A549 (cell line): ENCODE results near the gene FIBIN. TPM values are rescaled to one million over a fixed set of nuclear protein-coding genes. Genes with fewer than 3 reads are reported as not detected.
A peak's percentile ranks its signal among the peaks of the same experiment; 100 is the strongest.

ENCODE experiments used
- ATAC-seq, 2 experiments: fragments of 200-7000 bp in 1 of 2; fragments of >200 bp in 1 of 2; cut with Nextera tagmentation in 1 of 2; cut with Tn5 transposase in 1 of 2; 3 replicates each; pipeline versions ENCODE4 v1.8.0 to v1.9.1; 2018 to 2020; ENCODE audit warnings: mild to moderate bottlenecking in 1 of 2, moderate library complexity in 1 of 2
- CTCF ChIA-PET: fragments of 300-600 bp; sonication (Branson Sonifier 250); formaldehyde crosslinking; extraction: SDS; loops from one replicate; lab custom pipeline; 2021; ENCODE audit warnings: antibody characterized with exemption, inconsistent platforms; lab: Yijun Ruan, JAX
- POLR2A ChIA-PET: fragments of 350-600 bp; formaldehyde crosslinking; extraction: SDS; loops from one replicate; lab custom pipeline; 2021; ENCODE audit warnings: antibody characterized with exemption, inconsistent platforms; lab: Yijun Ruan, JAX
- DNase-seq, 2 experiments: peaks; one replicate each; pipeline versions ENCODE4 v3.0.0 to v3.0.0-alpha.2; 2011 to 2016; ENCODE audit warnings: low read depth in 1 of 2, low spot score in 1 of 2
- FAIRE-seq: peaks from 2 replicates; lab custom pipeline; 2011; peaks lifted over from hg19 to GRCh38; lab: Jason Lieb, UNC
- H3K27ac ChIP-seq, 2 experiments: fragments of >200 bp; sonication (Bioruptor Twin); formaldehyde crosslinking; 3 replicates each; pipeline ENCODE4 v1.5.1; 2016 to 2017
- H3K4me1 ChIP-seq: fragments of >200 bp; sonication (Bioruptor Twin); formaldehyde crosslinking; 3 replicates; pipeline ENCODE4 v1.6.1; 2016
- H3K4me2 ChIP-seq: fragments of >200 bp; sonication (Bioruptor Twin); formaldehyde crosslinking; 3 replicates; pipeline ENCODE4 v1.6.1; 2016
- H3K4me3 ChIP-seq: fragments of >200 bp; sonication (Bioruptor Twin); formaldehyde crosslinking; 3 replicates; pipeline ENCODE4 v1.5.1; 2016
- H3K9me3 ChIP-seq: fragments of >200 bp; sonication (Bioruptor Twin); formaldehyde crosslinking; 3 replicates; pipeline ENCODE4 v1.6.1; 2016
- BHLHE40 ChIP-seq: IDR thresholded peaks from 2 replicates; pipeline ENCODE4 v1.6.1; 2012; ENCODE audit warnings: low read depth, low read length, inconsistent platforms
- CHD2 ChIP-seq: fragments of 150-350 bp; IDR thresholded peaks from 2 replicates; pipeline ENCODE4 v1.6.1; 2014; ENCODE audit warnings: low read length; ENCODE audit not compliant: partially characterized antibody
- EHF ChIP-seq: fragments of 250-450 bp; sonication (Bioruptor Pico); IDR thresholded peaks from 2 replicates; pipeline ENCODE4 v1.5.0; 2020; ENCODE audit warnings: mild to moderate bottlenecking
- FOSL2 ChIP-seq, 2 experiments: fragments of 450-650 bp in 1 of 2; fragments of >200 bp in 1 of 2; sonication (Bioruptor Twin) in 1 of 2; formaldehyde crosslinking; IDR thresholded peaks; 2 replicates each; pipeline versions ENCODE4 v1.5.0 to v1.6.1; 2016 to 2020; ENCODE audit warnings: mild to moderate bottlenecking in 1 of 2, moderate library complexity in 1 of 2
- HEYL ChIP-seq: fragments of 250-450 bp; sonication (Bioruptor Pico); IDR thresholded peaks from 2 replicates; pipeline ENCODE4 v1.8.0; 2021; ENCODE audit warnings: mild to moderate bottlenecking, moderate library complexity
- HOXB13 ChIP-seq: fragments of 250-450 bp; sonication (Bioruptor Pico); IDR thresholded peaks from 2 replicates; pipeline ENCODE4 v1.5.0; 2020; ENCODE audit warnings: low read depth, mild to moderate bottlenecking, moderate library complexity
- KDM1A ChIP-seq: fragments of 200-600 bp; sonication (generic); IDR thresholded peaks from 2 replicates; pipeline ENCODE4 v1.6.1; 2016; ENCODE audit warnings: low read depth, mild to moderate bottlenecking
- MAFK ChIP-seq: fragments of 450-650 bp; IDR thresholded peaks from 2 replicates; pipeline ENCODE4 v1.6.1; 2014; ENCODE audit not compliant: partially characterized antibody
- MAZ ChIP-seq: fragments of 150-350 bp; IDR thresholded peaks from 2 replicates; pipeline ENCODE4 v1.6.1; 2014; ENCODE audit warnings: antibody characterized with exemption, low read depth, low read length, borderline replicate concordance
- NFE2L2 ChIP-seq: fragments of 150-350 bp; conservative IDR thresholded peaks from 2 replicates; pipeline ENCODE4 v1.6.1; 2014; ENCODE audit warnings: low read length
- NPAS2 ChIP-seq: fragments of 250-450 bp; sonication (Bioruptor Pico); IDR thresholded peaks from 2 replicates; pipeline ENCODE4 v1.8.0; 2022; ENCODE audit warnings: mild to moderate bottlenecking, moderate library complexity, borderline replicate concordance
- RAD21 ChIP-seq, 2 experiments: fragments of >200 bp in 1 of 2; sonication (Bioruptor Twin) in 1 of 2; formaldehyde crosslinking in 1 of 2; IDR thresholded peaks in 1 of 2; conservative IDR thresholded peaks in 1 of 2; 2 replicates in 1 of 2; 3 replicates in 1 of 2; pipeline ENCODE4 v1.6.1; 2012 to 2018; ENCODE audit warnings: inconsistent platforms in 1 of 2
- REST ChIP-seq: fragments of 200-600 bp; sonication (generic); IDR thresholded peaks from 2 replicates; pipeline ENCODE4 v1.6.1; 2016; ENCODE audit warnings: antibody characterized with exemption, mild to moderate bottlenecking, moderate library complexity
- RFX5 ChIP-seq: fragments of 450-650 bp; IDR thresholded peaks from 2 replicates; pipeline ENCODE4 v1.7.1; 2014; ENCODE audit warnings: antibody characterized with exemption, mild to moderate bottlenecking, moderate library complexity
- ZFP36 ChIP-seq: fragments of 450-650 bp; IDR thresholded peaks from 2 replicates; pipeline ENCODE4 v1.6.1; 2014; ENCODE audit warnings: borderline replicate concordance; ENCODE audit not compliant: partially characterized antibody
- WGBS: methylation state at CpG from one replicate; pipeline ENCODE4 v1.1.6; 2017; ENCODE audit errors: missing lambda C conversion rate; 5-methylcytosine and 5-hydroxymethylcytosine counted together
- polyA plus RNA-seq, 4 experiments: library from polyadenylated mRNA; depleted of rRNA in 3 of 4; stranded (reverse); fragments of >200 nt; fragmentation: RNase III in 1 of 4; extraction: RNeasy Plus Mini Kit Qiagen cat#74134 plus additional on column Dnase treatment in 1 of 4; gene quantifications; 2 replicates in 3 of 4; 3 replicates in 1 of 4; pipeline ENCODE4 v1.2.3, GENCODE V29; 2011 to 2017
- TF ChIP-seq, protein P1 (sequence below): fragments of 250-450 bp; sonication (Bioruptor Pico); IDR thresholded peaks from 2 replicates; pipeline ENCODE4 v1.5.0; 2021; ENCODE audit warnings: mild to moderate bottlenecking, moderate library complexity, borderline replicate concordance
- TF ChIP-seq, protein P2 (sequence below): IDR thresholded peaks from 2 replicates; pipeline ENCODE4 v1.6.1; 2012
- TF ChIP-seq, protein P3 (sequence below): IDR thresholded peaks from 2 replicates; pipeline ENCODE4 v1.6.1; 2012; ENCODE audit warnings: low read depth, borderline replicate concordance

The FIBIN gene
- polyA plus RNA-seq, 2 of the 4 experiments (the other 2 are of a cell fraction), result 0.22 TPM; not detected in 1

- CTCF ChIA-PET, result interaction anchor here (2.2 kb wide), 1 partner anchor 164 kb away, joined by 7 read pairs; no protein-coding TSS in a partner anchor
- H3K9me3 ChIP-seq, result no peaks in the 10 kb centered on the region
- H3K4me2 ChIP-seq, result no peak overlapping the region
- peak; percentile 44 to 53; a peak in 4 of 6 replicates for ATAC-seq
- POLR2A ChIA-PET, result no interaction called here
- WGBS, result 42% methylated on average over 15 of the region's 19 CpGs
- no peak for DNase-seq
- H3K27ac ChIP-seq, result no peak overlapping the region
- no peaks in the 10 kb centered on the region for H3K4me1 ChIP-seq
- no peak for FAIRE-seq
- no peak for TF ChIP-seq REST
- TF ChIP-seq ZFP36, result no peak
- H3K4me3 ChIP-seq, result no peak overlapping the region
Observed at GRCh38 chr11:26994631-26995095, 751 bp downstream of the FIBIN start.

- CTCF ChIA-PET, result interaction anchor here (2.2 kb wide), 1 partner anchor 163 kb away, joined by 7 read pairs; no protein-coding TSS in a partner anchor
- no peak overlapping the region for H3K27ac ChIP-seq
- FAIRE-seq, result no peak
- no peak for ATAC-seq
- no peak for DNase-seq
- H3K4me3 ChIP-seq, result no peak overlapping the region
- H3K9me3 ChIP-seq, result no peaks in the 10 kb centered on the region
- TF ChIP-seq MAFK, result no peak
- TF ChIP-seq NPAS2, result no peak
- no peak for TF ChIP-seq CHD2
- no peak for TF ChIP-seq BHLHE40
- no peak for TF ChIP-seq FOSL2 (IDR thresholded peaks at IDR 0.05)
- TF ChIP-seq FOSL2 (CRISPR knock-in tag; IDR thresholded peaks at IDR 0.05), result no peak
- TF ChIP-seq, protein P1, sequence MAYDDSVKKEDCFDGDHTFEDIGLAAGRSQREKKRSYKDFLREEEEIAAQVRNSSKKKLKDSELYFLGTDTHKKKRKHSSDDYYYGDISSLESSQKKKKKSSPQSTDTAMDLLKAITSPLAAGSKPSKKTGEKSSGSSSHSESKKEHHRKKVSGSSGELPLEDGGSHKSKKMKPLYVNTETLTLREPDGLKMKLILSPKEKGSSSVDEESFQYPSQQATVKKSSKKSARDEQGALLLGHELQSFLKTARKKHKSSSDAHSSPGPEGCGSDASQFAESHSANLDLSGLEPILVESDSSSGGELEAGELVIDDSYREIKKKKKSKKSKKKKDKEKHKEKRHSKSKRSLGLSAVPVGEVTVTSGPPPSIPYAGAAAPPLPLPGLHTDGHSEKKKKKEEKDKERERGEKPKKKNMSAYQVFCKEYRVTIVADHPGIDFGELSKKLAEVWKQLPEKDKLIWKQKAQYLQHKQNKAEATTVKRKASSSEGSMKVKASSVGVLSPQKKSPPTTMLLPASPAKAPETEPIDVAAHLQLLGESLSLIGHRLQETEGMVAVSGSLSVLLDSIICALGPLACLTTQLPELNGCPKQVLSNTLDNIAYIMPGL (CRISPR knock-in tag), result no peak
- TF ChIP-seq HEYL, result no peak
- TF ChIP-seq RFX5, result no peak
- TF ChIP-seq, protein P2, sequence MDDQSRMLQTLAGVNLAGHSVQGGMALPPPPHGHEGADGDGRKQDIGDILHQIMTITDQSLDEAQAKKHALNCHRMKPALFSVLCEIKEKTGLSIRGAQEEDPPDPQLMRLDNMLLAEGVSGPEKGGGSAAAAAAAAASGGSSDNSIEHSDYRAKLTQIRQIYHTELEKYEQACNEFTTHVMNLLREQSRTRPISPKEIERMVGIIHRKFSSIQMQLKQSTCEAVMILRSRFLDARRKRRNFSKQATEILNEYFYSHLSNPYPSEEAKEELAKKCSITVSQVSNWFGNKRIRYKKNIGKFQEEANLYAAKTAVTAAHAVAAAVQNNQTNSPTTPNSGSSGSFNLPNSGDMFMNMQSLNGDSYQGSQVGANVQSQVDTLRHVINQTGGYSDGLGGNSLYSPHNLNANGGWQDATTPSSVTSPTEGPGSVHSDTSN, result no peak
- no peak for TF ChIP-seq HOXB13 (CRISPR knock-in tag)
- TF ChIP-seq RAD21 (conservative IDR thresholded peaks at IDR 0.05 in 1 of 2, IDR thresholded peaks at IDR 0.05 in 1 of 2), result no peak
- TF ChIP-seq NFE2L2, result no peak
- TF ChIP-seq, protein P3, sequence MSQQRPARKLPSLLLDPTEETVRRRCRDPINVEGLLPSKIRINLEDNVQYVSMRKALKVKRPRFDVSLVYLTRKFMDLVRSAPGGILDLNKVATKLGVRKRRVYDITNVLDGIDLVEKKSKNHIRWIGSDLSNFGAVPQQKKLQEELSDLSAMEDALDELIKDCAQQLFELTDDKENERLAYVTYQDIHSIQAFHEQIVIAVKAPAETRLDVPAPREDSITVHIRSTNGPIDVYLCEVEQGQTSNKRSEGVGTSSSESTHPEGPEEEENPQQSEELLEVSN, result no peak
- TF ChIP-seq MAZ, result no peak
- no peak for TF ChIP-seq EHF (CRISPR knock-in tag)
- TF ChIP-seq KDM1A, result no peak
- TF ChIP-seq, all 56 proteins: peak for 0
- WGBS, result 0% methylated on average over 1 of the region's 1 CpG
- H3K4me1 ChIP-seq, result no peaks in the 10 kb centered on the region
- POLR2A ChIA-PET, result no interaction called here
- H3K4me2 ChIP-seq, result no peak overlapping the region
Observed at GRCh38 chr11:26995701-26996460, 2.0 kb downstream of the FIBIN start.
